IPS-18a (cell line): Measurements from ENCODE around the gene DEPDC5.

Experiments used
- H3K27ac ChIP-seq: one replicate; pipeline ENCODE4 v1.5.1; 2013; ENCODE audit warnings: low read length
- H3K27me3 ChIP-seq: one replicate; pipeline ENCODE4 v1.6.1; 2013; ENCODE audit warnings: mild to moderate bottlenecking, low read length; ENCODE audit not compliant: control insufficient read depth, insufficient read depth
- H3K36me3 ChIP-seq: one replicate; pipeline ENCODE4 v1.6.1; 2013; ENCODE audit warnings: low read depth, low read length; ENCODE audit not compliant: control insufficient read depth
- H3K4me1 ChIP-seq: one replicate; pipeline ENCODE4 v1.6.1; 2013; ENCODE audit warnings: low read depth, low read length; ENCODE audit not compliant: control insufficient read depth
- H3K4me3 ChIP-seq: one replicate; pipeline ENCODE4 v1.5.1; 2013; ENCODE audit warnings: low read length
- H3K9ac ChIP-seq: one replicate; pipeline ENCODE4 v1.6.1; 2013; ENCODE audit warnings: mild to moderate bottlenecking, low read length, moderate library complexity
- H3K9me3 ChIP-seq: one replicate; pipeline ENCODE4 v1.6.1; 2013; ENCODE audit warnings: low read depth, low read length; ENCODE audit not compliant: control insufficient read depth

The DEPDC5 gene

GRCh38 chr22:31920306-31920705 is 166.5 kb downstream of the DEPDC5 start:
- no peak overlapping the region for H3K4me3 ChIP-seq
- H3K36me3 ChIP-seq: no peaks in the 10 kb centered on the region
- no peaks in the 10 kb centered on the region for H3K4me1 ChIP-seq
- H3K9me3 ChIP-seq: no peaks in the 10 kb centered on the region
- no peak overlapping the region for H3K27ac ChIP-seq
- H3K9ac ChIP-seq: no peak overlapping the region
- H3K27me3 ChIP-seq: no peaks in the 10 kb centered on the region

- H3K4me1 ChIP-seq: no peaks in the 10 kb centered on the region
Measured at GRCh38 chr22:31921106-31921505, 167.3 kb downstream of the DEPDC5 start.

GRCh38 chr22:31922534-31922933 is 168.7 kb downstream of the DEPDC5 start:
- no peak overlapping the region for H3K4me3 ChIP-seq
- no peaks in the 10 kb centered on the region for H3K27me3 ChIP-seq
- H3K36me3 ChIP-seq: no peaks in the 10 kb centered on the region
- H3K9ac ChIP-seq: no peak overlapping the region
- peaks cover 3% of the 10 kb centered on the region for H3K4me1 ChIP-seq
- no peak overlapping the region for H3K27ac ChIP-seq
- no peaks in the 10 kb centered on the region for H3K9me3 ChIP-seq

More at GRCh38 chr22:31921106-31921505, 167.3 kb downstream of the DEPDC5 start:
- Histone ChIP-seq H3K27ac (no peak overlapping the region), H3K36me3 (no peaks in the 10 kb centered on the region), H3K9me3 (no peaks in the 10 kb centered on the region), H3K27me3 (no peaks in the 10 kb centered on the region), H3K9ac (no peak overlapping the region), H3K4me3 (no peak overlapping the region)

- Histone ChIP-seq H3K9me3 (no peaks in the 10 kb centered on the region), H3K27me3 (no peaks in the 10 kb centered on the region), H3K27ac (no peak overlapping the region), H3K36me3 (no peaks in the 10 kb centered on the region), H3K9ac (no peak overlapping the region), H3K4me3 (no peak overlapping the region), H3K4me1 (peaks cover 3% of the 10 kb centered on the region)
Measured at GRCh38 chr22:31923136-31923535, 169.3 kb downstream of the DEPDC5 start.

- H3K27ac ChIP-seq: no peak overlapping the region
- no peak overlapping the region for H3K9ac ChIP-seq
- H3K4me1 ChIP-seq: peaks cover 3% of the 10 kb centered on the region
- H3K4me3 ChIP-seq: no peak overlapping the region
- H3K27me3 ChIP-seq: no peaks in the 10 kb centered on the region
- H3K36me3 ChIP-seq: no peaks in the 10 kb centered on the region
- no peaks in the 10 kb centered on the region for H3K9me3 ChIP-seq
Measured at GRCh38 chr22:31923747-31924146, 169.9 kb downstream of the DEPDC5 start.

- Histone ChIP-seq H3K36me3 (no peaks in the 10 kb centered on the region), H3K9me3 (no peaks in the 10 kb centered on the region), H3K27ac (no peak overlapping the region), H3K4me1 (peaks cover 3% of the 10 kb centered on the region), H3K9ac (no peak overlapping the region), H3K27me3 (no peaks in the 10 kb centered on the region), H3K4me3 (no peak overlapping the region)
Measured at GRCh38 chr22:31925056-31925455, 171.2 kb downstream of the DEPDC5 start.

GRCh38 chr22:31926024-31926423 is 172.2 kb downstream of the DEPDC5 start:
- no peaks in the 10 kb centered on the region for H3K36me3 ChIP-seq
- H3K4me3 ChIP-seq: no peak overlapping the region
- no peaks in the 10 kb centered on the region for H3K9me3 ChIP-seq
- peaks cover 3% of the 10 kb centered on the region for H3K4me1 ChIP-seq
- no peak overlapping the region for H3K9ac ChIP-seq
- no peaks in the 10 kb centered on the region for H3K27me3 ChIP-seq
- H3K27ac ChIP-seq: no peak overlapping the region

GRCh38 chr22:31926969-31927368 is 173.2 kb downstream of the DEPDC5 start:
- H3K36me3 ChIP-seq: no peaks in the 10 kb centered on the region
- H3K27me3 ChIP-seq: no peaks in the 10 kb centered on the region
- H3K27ac ChIP-seq: no peak overlapping the region
- no peaks in the 10 kb centered on the region for H3K9me3 ChIP-seq
- no peak overlapping the region for H3K9ac ChIP-seq
- H3K4me3 ChIP-seq: no peak overlapping the region
- peaks cover 3% of the 10 kb centered on the region for H3K4me1 ChIP-seq

- Histone ChIP-seq H3K9ac (no peak overlapping the region), H3K27me3 (no peaks in the 10 kb centered on the region), H3K4me3 (no peak overlapping the region), H3K9me3 (no peaks in the 10 kb centered on the region), H3K27ac (no peak overlapping the region), H3K4me1 (peaks cover 3% of the 10 kb centered on the region), H3K36me3 (no peaks in the 10 kb centered on the region)
Measured at GRCh38 chr22:31927562-31927961, 173.7 kb downstream of the DEPDC5 start.

- no peak overlapping the region for H3K9ac ChIP-seq
- H3K9me3 ChIP-seq: no peaks in the 10 kb centered on the region
- H3K4me1 ChIP-seq: peaks cover 3% of the 10 kb centered on the region
- H3K27me3 ChIP-seq: no peaks in the 10 kb centered on the region
- no peak overlapping the region for H3K4me3 ChIP-seq
- H3K36me3 ChIP-seq: no peaks in the 10 kb centered on the region
- no peak overlapping the region for H3K27ac ChIP-seq
Measured at GRCh38 chr22:31929167-31929930, 175.5 kb downstream of the DEPDC5 start.

GRCh38 chr22:31932863-31933262 is 179.0 kb downstream of the DEPDC5 start:
- H3K27me3 ChIP-seq: no peaks in the 10 kb centered on the region
- H3K9me3 ChIP-seq: no peaks in the 10 kb centered on the region
- H3K27ac ChIP-seq: no peak overlapping the region
- H3K4me3 ChIP-seq: no peak overlapping the region
- H3K9ac ChIP-seq: no peak overlapping the region
- H3K36me3 ChIP-seq: no peaks in the 10 kb centered on the region
- H3K4me1 ChIP-seq: no peaks in the 10 kb centered on the region

GRCh38 chr22:31933406-31933805 is 179.6 kb downstream of the DEPDC5 start:
- H3K4me1 ChIP-seq: no peaks in the 10 kb centered on the region
- no peaks in the 10 kb centered on the region for H3K36me3 ChIP-seq
- H3K9ac ChIP-seq: no peak overlapping the region
- H3K27ac ChIP-seq: no peak overlapping the region
- H3K27me3 ChIP-seq: no peaks in the 10 kb centered on the region
- no peak overlapping the region for H3K4me3 ChIP-seq
- H3K9me3 ChIP-seq: no peaks in the 10 kb centered on the region
